NCI-H2029 (cell line): ENCODE measurements around the gene MAP2K2.

ENCODE experiments used
- DNase-seq: peaks from one replicate; lab custom pipeline; 2025; lab: John Stamatoyannopoulos, UW

The MAP2K2 gene

DNA sequence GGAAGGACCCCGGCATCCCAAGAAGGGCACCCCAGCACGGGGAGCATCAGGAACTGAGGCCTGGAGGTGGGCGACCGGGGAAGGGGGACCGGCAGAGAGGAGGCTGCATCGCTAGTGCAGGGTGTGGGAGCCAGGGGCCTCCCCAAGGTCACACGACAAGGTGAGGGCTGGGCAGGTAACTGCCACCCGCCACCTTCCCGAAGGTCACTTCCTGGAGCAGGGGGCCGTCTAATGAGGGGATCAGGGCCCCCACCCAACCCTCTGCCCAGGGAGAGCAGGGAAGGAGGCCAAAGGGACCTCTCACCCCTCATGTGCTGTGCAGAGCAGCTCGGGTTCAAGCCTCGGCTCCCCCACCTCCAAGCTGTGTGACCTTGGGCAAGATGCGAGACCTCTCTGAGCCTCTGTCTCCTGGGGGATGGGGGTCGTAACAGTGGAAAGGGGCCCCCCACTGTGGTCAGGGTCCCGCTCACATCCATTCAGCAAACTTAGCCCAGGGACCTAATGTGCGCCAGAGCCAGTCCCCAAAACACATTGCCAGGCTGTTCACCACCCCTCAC is 63.2 kb downstream of the MAP2K2 start:
- DNase-seq = no peak

DNA sequence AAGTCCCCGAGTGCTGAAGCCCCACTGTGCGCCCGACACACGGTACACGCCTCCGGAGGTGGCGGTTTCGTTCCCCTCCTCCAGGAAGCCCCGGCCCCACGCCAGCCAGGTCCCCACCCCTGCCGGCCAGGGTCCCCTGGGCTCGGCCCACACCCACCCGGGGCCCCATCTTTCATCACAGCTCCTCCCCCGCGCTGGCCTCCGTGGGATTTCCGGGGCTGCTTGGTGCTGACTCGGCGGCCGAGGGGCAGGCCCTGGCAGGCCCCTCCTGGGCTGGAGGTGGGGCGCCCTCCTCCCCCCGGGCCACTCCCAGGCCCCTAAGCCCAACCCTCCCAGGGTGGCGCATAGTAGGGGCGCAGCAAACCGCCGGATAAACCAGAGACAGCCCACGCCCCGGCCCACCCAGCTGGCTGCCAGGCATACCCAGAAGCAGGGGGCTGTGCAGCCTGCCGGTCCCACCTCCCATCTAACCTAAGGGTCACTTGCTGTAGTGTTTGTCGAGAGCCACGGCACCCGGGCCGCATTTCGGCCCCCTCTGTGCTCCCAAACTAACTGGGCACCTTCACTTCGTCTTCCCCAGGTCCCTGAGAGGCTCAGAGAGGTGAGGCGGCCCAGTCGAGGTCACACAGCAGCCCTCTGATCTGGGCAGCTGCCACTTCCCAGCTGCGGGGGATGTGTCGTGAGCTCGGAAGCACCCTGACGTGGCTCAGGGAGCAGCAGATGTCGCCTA is 63.9 kb downstream of the MAP2K2 start:
- DNase-seq = no peak

DNA sequence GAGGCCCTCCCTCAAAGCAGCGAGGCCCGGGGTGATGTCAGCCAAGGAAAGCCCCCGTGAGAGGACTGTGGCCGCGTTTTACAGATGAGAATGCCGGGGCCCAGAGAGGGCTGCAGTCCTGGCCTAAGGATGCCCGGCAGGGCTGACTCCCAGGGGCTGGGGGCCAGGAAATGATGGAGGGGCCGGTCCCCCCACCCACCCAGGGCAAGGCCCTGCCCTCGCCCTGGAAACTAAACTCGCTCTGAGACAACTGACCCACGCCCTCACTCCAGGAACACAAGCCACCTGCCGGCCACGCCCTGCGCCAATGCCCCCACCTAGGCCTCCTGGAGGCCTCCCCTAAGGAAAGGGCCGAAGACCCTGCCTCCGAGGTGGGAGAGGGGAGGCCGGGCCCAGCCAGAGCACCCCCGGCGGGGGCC is 64.5 kb downstream of the MAP2K2 start:
- DNase-seq = no peak

DNA sequence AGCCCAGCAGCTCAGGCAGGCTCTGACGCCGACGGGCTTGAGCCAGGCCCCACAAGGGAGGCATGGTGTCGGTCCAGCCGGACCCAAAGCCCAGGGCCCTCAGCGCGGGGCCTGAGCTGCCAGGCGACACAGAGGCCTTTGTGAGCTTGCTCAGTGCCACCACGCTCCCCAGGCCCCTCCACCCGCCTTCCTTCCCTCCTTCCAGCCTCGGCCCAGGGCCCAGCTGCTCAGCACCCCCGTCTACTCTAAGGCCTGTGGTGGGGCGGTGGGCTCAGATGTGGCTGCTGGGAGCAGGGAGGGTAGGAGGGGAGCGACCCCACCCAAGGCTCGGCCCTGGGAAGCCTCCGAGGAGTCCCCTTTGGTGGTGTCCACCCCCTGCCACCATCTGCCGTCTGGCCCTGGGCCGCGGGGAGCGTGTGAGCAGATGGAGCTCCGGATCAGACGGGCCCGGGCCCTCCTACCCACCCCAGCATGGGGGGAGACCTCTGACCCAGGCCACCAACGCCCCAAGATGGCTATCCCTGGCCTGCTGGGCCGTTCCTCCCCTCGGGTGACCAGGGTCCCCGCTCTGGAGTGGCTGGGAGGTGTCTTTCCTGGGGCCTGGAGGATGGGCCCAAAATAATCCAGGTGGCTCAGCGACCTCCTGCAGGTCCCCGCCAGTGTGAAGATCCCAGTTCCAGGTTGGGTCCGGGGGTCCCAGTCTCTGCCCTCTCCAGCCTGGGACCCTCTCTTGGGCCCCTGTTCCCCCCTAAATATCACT is 65.0 kb downstream of the MAP2K2 start:
- no peak for DNase-seq

DNA sequence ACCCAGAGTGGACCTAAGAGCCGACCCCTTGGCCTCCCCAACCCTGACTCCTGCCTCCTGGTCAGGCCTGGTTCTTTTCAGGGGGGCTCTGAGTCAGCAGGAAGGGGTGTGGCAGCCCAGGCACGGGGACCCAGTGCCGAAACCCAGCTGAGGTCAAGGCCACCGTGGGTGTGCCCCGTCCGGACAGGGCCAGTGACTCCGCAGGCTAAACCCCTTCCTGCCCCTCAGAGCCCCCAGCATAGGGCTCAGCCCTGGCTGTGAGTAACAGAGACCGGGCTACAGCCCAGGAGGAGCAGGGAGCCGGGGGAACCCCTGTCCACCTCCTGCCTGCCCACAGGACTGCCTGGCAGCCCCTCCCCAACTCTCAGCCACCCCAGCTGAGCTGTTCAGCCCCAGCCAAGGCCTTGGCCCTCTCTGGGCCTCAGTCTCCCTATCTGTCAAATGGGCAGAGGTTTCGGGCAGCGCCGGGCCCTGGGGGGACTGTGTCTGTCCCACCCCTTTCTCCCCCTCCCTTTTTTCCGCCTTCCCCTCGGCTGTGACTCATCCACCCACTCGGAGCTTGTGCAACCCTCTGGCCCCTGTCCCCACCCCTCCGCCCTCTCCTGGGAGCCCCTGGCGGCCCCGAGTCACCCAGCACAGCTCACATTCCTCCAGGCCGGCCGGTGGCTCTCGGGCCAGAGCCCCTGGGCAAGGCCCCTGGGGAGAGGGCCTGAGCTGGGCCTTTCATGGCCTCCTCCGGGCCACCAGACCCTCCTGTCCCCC is 65.8 kb downstream of the MAP2K2 start:
- no peak for DNase-seq

DNA sequence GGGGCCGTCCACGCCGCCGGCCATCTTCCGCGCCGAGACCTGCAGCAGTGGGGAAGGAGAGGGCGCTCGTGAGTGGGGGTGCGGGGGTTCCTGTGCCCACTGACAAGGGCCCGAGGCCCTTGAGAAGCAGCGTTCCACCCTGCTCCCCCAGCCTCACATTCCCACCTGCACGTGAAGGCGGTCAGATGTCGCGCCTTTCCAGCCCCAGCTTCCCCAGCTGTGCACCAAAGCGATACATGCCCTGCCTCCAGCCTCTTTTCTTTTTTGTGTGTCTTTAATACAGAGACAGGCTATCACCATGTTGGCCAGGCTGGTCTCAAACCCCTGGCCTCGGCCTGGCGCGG is 68.7 kb downstream of the MAP2K2 start:
- DNase-seq = no peak

DNA sequence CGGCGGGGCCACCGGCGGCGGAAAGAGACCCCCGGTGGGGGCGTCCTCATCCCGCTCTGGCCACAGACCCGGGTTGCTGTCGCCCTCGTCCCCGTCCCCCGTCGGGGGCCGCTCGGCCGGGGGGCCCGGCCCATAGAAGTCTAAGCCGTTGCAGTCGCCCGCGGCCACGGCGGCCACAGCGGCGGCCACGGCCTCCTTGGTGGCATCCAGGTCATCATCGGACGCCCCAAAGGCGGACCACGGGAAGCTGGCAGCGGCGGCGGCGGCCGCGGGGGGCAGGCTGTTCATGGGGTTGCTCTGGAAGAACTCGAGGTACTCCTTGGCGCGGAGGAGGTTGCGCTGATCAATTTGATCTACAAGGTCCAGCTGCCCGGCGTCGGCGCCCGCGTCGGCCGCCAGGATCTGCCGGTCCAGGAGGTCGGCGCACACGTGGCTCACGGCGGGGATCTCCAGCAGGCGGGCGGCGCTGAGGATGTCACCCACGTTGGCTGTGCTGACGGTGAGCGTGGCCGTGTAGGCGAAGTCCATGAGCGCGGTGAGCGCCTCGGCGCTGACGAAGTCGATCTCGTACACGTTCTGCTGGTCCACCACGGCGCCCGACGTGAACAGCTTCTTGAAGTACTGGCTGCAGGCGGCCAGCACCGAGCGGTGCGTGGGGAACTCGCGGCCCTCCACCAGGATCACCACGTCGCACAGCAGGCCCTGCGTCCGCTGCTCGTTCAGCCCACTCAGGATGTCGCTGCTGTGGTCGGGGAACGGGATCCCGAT is 69.3 kb downstream of the MAP2K2 start:
- no peak for DNase-seq

DNA sequence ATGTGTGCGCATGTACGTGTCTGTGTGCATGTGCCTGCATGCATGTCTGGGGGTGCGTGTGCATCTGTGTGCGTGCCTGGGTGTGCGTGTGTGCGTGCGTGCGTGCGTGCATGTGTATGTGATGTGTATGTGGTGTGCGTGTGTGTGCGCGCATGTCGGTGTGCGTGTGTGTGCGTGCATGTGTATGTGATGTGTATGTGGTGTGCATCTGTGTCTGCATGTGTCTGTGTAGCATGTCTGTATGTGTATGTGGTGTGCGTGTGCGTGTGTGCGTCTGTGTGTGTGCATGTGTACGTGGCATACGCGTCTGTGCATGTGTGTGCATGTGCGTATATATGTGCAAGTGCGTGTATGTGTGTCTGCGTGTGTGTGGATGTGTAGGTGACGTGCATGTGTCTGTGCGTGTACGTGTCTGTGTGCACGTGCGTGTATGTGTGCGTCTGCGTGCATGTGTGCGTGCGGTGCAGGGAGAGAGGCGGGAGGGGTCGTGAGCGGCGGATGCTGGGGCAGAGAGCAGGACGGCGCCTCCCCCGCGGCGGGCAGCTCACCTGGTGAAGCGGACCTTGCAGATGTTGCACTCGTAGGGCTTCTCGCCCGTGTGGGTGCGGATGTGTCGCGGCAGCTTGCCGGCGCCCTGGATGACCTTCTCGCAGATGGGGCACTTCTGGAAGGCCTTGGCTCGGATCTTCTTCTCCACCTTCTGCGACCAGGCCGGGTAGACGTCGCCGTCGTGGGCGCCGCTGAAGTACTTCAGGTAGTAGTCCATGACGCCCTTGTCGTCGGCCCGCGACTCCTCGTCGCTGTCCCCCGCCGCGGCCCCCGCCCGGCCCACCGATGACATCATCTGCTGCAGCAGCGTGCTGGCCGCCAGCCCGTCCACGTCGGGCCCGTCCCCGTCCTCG is 70.2 kb downstream of the MAP2K2 start:
- DNase-seq = no peak

DNA sequence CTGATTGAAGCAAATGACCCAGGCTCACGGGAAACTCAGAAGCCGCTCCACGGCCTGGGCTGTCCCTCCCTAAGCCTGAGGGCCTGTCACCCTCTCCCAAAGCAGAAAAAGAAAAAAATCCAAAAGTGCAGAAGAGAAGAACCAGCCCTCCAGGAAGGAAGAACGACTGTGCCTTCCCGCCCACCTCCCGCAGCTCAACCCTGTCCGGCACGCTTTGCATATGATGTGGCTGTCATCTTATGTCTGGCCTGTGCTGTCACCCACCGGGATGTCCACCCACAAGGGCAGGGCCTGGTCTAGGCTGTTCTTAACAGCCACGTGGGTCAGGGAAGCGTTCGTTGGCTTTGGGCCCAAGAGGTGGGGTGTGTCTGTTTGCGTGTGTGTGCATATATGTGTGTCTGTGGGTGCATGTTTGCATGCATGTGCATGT is 70.9 kb downstream of the MAP2K2 start:
- no peak for DNase-seq

DNA sequence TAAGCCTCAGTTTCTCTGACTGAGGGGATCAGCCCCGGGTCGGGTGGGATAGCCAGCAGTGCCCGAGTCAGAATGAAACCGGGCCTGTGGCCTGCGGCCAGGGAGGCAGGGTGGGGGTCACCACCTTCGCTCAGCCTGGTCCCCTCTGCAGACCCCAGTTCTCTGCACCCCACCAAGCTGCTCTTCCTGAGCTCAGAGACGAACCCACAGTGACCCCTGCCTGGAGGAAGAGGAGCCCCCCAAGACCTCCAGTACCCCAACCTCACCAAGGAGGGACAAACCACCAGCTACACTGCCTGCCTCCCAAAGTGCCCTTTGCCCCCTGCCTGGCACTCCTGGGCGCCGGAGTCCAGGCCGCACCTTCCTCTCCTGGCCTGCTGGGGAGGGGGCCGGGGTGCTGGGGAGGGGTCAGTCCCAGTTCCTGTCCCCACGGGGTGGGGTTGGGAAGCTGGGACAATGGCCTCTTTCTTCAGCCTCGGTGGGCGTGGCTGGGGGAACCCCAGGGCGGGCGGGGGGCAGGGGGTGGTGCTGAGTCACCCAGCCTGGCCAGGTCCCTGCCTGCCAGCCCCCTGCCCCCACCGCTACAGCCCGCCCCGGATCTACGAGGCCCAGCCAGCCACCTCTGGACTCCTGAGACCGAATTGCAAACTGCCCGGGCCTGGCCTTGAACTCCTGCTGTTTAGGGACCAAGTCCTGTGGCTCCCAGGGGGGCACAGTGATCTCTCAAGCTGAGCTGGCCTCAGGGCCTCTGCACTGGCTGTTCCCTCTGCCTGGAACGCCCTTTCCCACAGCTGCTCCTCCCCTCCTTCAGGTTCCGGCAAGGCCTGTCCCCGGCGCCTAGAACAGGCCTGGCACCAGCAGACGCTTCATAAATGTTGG is 71.6 kb downstream of the MAP2K2 start:
- DNase-seq = no peak

DNA sequence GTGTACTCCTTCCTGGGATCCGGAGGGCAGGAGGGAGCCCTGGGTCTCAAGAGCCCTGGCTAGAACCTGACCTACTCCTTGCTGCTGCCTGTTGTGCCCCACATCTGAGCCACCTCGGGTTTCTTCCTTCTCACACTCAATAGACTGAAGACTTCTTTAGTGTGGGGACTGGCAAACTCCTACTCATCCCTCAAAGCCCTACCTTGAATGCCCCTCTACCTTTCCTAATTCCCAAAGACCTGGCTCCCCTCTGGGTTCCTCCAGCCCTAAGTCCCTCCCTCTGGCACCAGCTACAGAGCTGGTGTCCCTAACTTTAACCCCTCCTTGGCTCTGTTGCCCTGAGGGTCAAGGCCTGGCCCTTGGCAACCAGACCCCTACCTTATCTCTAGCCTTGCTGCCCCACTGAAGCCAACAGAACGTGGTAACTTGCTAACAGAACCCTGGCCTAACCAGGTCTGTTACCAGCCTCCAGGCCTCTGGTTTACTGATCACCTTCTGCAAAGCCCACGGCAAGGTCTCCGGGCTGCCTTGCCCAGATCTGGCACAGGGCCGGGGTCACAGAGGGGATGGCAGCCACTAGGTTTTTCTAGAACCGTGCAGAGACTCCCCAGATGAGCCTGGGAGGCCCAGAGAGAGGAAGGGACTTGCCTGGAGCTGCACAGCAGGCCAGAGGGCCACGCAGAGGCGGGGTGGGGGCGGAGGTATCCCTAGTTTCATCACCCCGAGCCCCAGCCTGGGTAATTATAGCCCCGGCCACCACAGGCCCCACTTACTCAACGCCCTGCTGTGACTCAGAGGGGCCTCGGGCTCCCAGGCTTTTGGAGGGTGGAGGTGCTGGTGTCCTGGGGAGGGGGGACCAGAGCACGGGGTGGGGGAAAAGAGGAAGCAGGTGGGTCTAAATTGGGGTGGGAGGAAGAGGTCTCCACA is 72.5 kb downstream of the MAP2K2 start:
- no peak for DNase-seq

DNA sequence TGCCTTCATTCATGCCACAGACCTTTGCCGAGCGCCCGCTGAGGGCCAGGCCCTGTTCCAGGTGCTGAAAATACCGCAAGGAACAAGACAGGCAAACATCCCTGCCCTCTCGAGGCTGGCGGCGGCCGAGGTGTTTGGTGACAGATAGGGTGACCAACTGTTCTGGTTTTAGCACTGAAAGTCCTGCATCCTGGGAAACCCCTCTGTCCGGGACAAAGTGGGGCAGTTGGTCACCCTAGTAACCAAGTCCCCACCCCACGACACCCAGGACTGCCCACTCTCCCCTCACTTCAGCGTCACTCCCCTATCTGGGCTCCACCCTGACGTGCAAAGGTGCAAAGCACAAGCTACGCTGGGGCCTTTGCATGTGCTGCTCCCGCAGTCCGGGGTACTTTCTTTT is 74.5 kb downstream of the MAP2K2 start:
- DNase-seq = no peak

DNA sequence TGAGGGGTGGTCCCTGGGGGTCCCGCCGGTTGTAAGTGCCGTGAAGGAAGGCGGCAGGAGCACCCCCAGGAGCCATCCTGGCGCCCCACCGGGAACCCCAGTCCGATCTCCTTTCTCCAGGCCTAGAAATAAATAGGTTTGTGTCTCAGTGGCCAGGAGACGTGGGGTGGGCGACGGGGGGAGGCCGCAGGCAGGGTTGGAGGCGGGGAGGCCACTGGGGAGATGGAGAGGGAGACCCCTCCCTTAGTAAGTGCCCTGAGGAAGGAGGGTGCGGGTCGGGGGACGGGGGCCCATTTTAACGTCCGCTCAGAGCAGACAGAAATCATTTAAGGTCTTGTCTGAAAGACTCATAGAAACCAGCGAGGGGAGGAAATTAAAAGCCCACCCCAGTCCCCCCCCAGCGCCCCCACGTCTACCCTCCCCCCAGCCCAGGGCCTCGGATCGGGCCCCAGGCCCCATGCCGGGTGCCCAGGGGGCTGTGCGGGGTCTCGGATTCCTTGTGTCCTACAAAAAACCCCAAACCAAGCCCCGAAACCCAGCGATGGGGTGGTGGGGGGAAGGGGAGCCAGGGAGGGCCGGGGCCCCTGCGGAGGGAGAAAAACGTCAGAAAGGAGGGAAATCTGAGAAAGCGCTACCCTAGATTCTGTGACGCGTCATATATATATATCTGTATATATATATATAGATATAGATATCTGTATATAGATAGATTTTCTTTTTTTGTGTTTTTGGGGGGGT is 76.8 kb downstream of the MAP2K2 start:
- DNase-seq = no peak

DNA sequence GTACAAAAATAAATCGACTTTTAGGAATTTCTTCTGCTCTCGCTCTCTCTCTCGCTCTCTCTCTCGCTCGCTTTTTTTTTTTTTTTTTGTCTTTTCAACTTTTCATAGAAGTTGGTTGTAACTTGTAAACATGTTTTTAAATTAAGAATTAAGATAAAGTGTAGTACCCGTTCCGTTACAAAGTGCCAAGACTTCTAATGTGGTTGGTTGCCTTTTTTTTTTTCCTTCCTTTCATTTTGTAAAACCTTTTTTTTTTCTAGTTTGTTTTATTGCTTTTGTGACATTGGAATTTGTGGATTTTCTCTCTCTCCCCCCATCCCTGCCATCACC is 77.6 kb downstream of the MAP2K2 start:
- no peak for DNase-seq

DNA sequence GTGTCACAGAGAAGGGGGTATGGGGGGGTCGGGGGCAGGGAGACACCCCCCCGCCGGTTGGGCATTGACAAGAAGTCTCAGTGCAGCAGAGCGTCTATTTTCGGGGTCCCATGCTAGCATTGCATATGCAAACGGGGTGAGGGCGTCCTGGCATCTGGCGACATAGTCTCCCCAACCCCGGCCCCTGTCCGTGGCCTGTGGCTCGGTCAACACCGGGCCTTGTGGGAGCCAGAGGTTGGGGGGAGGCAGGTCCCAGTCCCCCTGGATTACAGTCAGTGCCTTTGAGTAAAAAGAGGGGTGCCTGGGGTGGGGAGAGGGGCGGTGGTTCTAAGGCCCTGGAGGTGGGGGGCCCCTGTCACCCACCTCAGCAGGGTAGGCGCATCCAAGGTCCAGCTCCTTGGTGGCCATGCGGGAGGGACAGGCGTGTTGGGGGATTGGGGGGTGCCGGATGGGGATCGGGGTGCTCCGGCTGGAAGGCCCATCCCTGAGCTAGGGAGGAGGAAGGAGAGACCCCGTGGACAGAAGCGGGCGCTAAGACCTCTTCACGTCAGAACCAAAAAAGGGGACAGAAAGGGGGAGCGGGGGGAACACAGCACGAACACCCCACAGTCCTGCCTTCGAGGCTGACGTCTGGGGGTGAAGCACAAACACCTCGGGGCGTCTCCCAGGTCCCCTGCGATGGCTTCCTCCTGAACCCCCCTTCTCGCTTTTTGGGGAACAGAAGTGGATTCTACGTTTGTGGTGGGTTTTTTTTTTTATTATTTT is 78.1 kb downstream of the MAP2K2 start:
- DNase-seq = no peak

DNA sequence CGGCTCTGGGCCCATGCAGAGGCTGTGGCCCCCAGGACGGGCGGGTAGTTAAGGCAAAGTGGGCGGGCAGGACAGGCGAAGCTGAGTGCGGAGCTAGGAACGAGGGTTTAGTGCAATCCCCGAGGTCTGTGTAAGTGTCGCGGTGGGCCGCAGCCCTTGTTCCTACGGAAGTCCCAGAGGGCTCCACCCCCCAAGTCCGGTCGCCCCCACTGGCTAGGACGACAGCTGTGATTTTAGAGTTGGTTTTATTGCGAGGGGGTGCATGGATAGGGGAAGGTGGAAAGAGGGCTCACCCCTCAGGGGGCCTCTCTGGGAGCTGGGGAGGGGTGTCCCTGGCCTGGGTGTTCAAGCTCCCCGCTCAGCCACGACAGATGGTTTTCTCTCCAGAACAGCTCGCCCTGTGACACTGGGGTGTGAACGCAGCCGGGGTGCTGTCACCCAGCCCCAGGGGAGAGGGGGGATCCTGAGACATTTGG is 78.9 kb downstream of the MAP2K2 start:
- no peak for DNase-seq
